Measurements from ENCODE around the gene TTC21B.
"Not testable (repeated sequence)": the region's sequence is repeated elsewhere in the genome, so short reads cannot be mapped to it uniquely, and the experiment has no call there.

TTC21B gene

GRCh38 chr2:165953655-165954606 lies at the start of gene TTC21B:
TTC21B (minus strand) TSS chr2:165953776; CDS start chr2:165953705, 71 bp downstream.
- DNase-seq, result peak; percentile 83

GRCh38 chr2:166000401-166000800 lies 46.8 kb upstream of the TTC21B start:
- no peak for DNase-seq

- DNase-seq, result no peak
Measured at GRCh38 chr2:165990846-165991245, 37.3 kb upstream of the TTC21B start.

GRCh38 chr2:165989851-165990250 lies 36.3 kb upstream of the TTC21B start:
- no peak for DNase-seq

- DNase-seq, result no peak
Measured at GRCh38 chr2:165985120-165985519, 31.5 kb upstream of the TTC21B start.

- DNase-seq, result not testable (repeated sequence)
Measured at GRCh38 chr2:165972161-165972560, 18.6 kb upstream of the TTC21B start.

GRCh38 chr2:165970663-165971062 lies 17.1 kb upstream of the TTC21B start:
- no peak for DNase-seq

GRCh38 chr2:165969227-165969626 lies 15.7 kb upstream of the TTC21B start:
- no peak for DNase-seq

- no peak for DNase-seq
Measured at GRCh38 chr2:165967746-165968145, 14.2 kb upstream of the TTC21B start.

GRCh38 chr2:165961818-165962217 lies 8.2 kb upstream of the TTC21B start:
- DNase-seq, result no peak

- no peak for DNase-seq
Measured at GRCh38 chr2:165959371-165959770, 5.8 kb upstream of the TTC21B start.

GRCh38 chr2:165958313-165958960 lies 4.9 kb upstream of the TTC21B start:
- DNase-seq, result no peak

- no peak for DNase-seq
Measured at GRCh38 chr2:165957030-165957675, 3.6 kb upstream of the TTC21B start.

GRCh38 chr2:165953306-165953654 lies 296 bp downstream of the TTC21B start:
- DNase-seq, result no peak

GRCh38 chr2:165952741-165953211 lies 800 bp downstream of the TTC21B start:
- no peak for DNase-seq

- no peak for DNase-seq
Measured at GRCh38 chr2:165952085-165952484, 1.5 kb downstream of the TTC21B start.

- DNase-seq, result no peak
Measured at GRCh38 chr2:165950438-165950837, 3.1 kb downstream of the TTC21B start.

- no peak for DNase-seq
Measured at GRCh38 chr2:165941827-165942226, 11.7 kb downstream of the TTC21B start.

- DNase-seq, result no peak
Measured at GRCh38 chr2:165938237-165938636, 15.3 kb downstream of the TTC21B start.

- DNase-seq, result no peak
Measured at GRCh38 chr2:165933211-165933910, 20.2 kb downstream of the TTC21B start.

- no peak for DNase-seq
Measured at GRCh38 chr2:165927774-165928173, 25.8 kb downstream of the TTC21B start.

- DNase-seq, result no peak
Measured at GRCh38 chr2:165927353-165927752, 26.2 kb downstream of the TTC21B start.

- DNase-seq, result no peak
Measured at GRCh38 chr2:165924946-165925345, 28.6 kb downstream of the TTC21B start.

Data from amniotic stem cell (primary cell).